ENCODE results near the gene KIF26B.

- TF ChIP-seq CTCF (IDR thresholded peaks at IDR 0.05) (no peak), POLR2AphosphoS5 (IDR thresholded peaks at IDR 0.05) (no peak), POLR2A (IDR thresholded peaks at IDR 0.05) (no peak), EP300 (IDR thresholded peaks at IDR 0.05) (no peak)
Observed at GRCh38 chr1:245311887-245312536, 157.2 kb downstream of the KIF26B start.

All from suprapubic skin (tissue), 4 donors.